HUES48 (cell line): ENCODE measurements around the gene CRISP2.

Source experiments
- H3K27ac ChIP-seq: one replicate; pipeline ENCODE4 v1.7.0; 2013; ENCODE audit warnings: low read depth, low read length, inconsistent platforms
- H3K27me3 ChIP-seq: 2 replicates; pipeline ENCODE4 v1.6.1; 2013; ENCODE audit warnings: mild to moderate bottlenecking, low read length; ENCODE audit not compliant: control insufficient read depth, insufficient read depth
- H3K36me3 ChIP-seq: 2 replicates; pipeline ENCODE4 v1.6.1; 2013; ENCODE audit warnings: low read length; ENCODE audit not compliant: control insufficient read depth, insufficient read depth
- H3K4me1 ChIP-seq: 2 replicates; pipeline ENCODE4 v1.6.1; 2013; ENCODE audit warnings: mild to moderate bottlenecking, low read length; ENCODE audit not compliant: control insufficient read depth, insufficient read depth
- H3K4me3 ChIP-seq: 2 replicates; pipeline ENCODE4 v1.5.1; 2013; ENCODE audit warnings: mild to moderate bottlenecking, low read depth, low read length
- H3K9ac ChIP-seq: 2 replicates; pipeline ENCODE4 v1.6.1; 2013; ENCODE audit warnings: mild to moderate bottlenecking, low read depth, low read length, moderate library complexity
- H3K9me3 ChIP-seq: 2 replicates; pipeline ENCODE4 v1.6.1; 2013; ENCODE audit warnings: low read length; ENCODE audit not compliant: control insufficient read depth, insufficient read depth

The CRISP2 gene

DNA sequence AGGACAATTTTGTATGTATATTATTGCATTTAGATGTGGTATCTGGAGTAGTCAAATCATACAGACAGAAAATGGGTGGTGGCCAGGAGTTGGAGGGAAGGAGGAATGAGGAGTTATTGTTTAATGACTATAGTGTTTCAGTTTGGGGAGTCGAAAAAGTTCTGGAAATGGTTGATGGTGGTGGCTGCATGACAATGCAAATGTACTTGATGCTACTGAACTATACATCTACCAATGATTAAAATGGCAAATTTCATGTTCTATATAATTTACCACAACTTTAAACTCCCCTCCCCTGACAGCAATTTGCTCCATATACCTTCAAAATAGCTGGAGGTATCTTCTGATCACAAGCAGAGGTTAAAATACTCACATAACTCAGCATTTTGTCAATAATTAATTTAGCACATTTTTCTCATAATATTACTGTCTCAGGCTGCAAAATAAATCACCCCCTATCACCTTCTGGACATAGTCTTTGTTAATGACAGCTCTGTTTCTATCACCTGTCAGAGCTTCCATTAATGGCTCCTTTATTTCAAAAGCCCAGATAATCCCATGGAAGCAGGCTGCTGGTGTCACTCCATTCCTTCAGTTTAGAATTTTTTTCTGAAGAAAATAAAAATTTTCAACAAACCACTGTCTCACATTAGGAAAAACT is 51.0 kb downstream of the CRISP2 start:
- H3K27ac ChIP-seq: no peak overlapping the region
- H3K27me3 ChIP-seq: no peaks in the 10 kb centered on the region
- no peak overlapping the region for H3K4me3 ChIP-seq
- H3K36me3 ChIP-seq: no peaks in the 10 kb centered on the region
- peaks cover 8% of the 10 kb centered on the region; the same call in 1 of the 2 replicates for H3K4me1 ChIP-seq
- H3K9me3 ChIP-seq: no peaks in the 10 kb centered on the region
- no peak overlapping the region for H3K9ac ChIP-seq

DNA sequence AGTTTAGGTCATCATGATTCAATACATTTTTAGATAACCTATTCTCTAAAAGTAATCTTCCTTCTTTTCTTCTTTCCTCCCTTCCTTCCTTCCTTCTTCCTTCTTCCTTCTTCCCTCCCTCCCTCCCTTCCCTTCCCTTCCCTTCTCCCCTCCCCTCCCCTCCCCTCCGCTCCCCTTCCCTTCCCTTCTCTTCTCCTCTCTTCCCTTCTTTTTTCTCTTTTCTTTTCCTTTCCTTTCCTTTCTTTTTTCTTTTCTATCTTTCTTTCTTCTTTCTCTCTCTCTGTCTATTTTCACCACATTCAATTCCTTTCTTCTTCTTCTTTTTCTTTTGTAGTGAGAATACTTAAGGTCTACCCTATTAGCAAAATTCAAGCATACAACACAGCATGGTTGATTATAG is 59.4 kb downstream of the CRISP2 start:
- no peaks in the 10 kb centered on the region for H3K36me3 ChIP-seq
- no peaks in the 10 kb centered on the region for H3K9me3 ChIP-seq
- H3K27me3 ChIP-seq: no peaks in the 10 kb centered on the region
- no peak overlapping the region for H3K27ac ChIP-seq
- H3K4me1 ChIP-seq: no peaks in the 10 kb centered on the region
- H3K4me3 ChIP-seq: no peak overlapping the region
- H3K9ac ChIP-seq: no peak overlapping the region

DNA sequence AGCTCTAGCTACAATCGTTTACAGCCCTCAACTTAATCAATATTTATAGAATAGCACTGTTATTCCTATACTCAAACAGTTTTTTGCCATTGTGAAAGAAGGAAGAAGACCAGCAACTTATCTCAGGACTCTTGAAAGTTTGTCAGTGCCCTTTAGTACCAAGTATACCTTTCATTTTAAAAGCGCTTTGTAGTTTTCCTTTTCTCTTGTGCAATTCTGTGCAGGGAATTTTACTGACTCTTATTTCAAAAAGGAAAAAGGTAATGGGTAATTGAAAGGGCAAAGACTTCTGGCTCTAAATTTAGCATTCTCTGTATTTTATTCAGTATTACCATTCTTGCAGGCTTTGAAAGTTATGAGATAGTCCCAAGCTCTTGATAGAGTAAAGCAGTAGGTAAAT is 59.9 kb downstream of the CRISP2 start:
- Histone ChIP-seq H3K27ac (no peak overlapping the region), H3K36me3 (no peaks in the 10 kb centered on the region), H3K9me3 (no peaks in the 10 kb centered on the region), H3K9ac (no peak overlapping the region), H3K27me3 (no peaks in the 10 kb centered on the region), H3K4me1 (no peaks in the 10 kb centered on the region), H3K4me3 (no peak overlapping the region)

DNA sequence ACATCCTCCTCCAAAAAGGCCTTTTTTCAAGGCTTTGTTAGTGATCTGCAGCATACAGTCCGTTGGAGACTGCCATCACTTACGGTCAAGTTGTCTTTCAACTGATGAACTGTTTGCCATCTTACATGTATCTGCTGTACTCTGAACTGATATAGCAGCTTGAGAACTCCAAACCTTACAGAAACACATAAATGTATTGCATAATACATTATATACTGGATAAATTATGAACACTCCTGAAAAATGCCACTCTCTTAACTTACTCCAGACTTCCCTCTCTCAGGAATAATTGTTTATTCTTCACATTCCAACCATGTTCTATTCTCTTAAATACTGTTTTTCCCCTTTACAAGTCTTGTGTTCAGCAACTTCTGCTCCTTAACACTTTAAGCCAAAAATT is 62.1 kb downstream of the CRISP2 start:
- H3K9me3 ChIP-seq: no peaks in the 10 kb centered on the region
- no peaks in the 10 kb centered on the region for H3K27me3 ChIP-seq
- no peak overlapping the region for H3K27ac ChIP-seq
- H3K36me3 ChIP-seq: no peaks in the 10 kb centered on the region
- H3K4me1 ChIP-seq: no peaks in the 10 kb centered on the region
- H3K4me3 ChIP-seq: no peak overlapping the region
- H3K9ac ChIP-seq: no peak overlapping the region

DNA sequence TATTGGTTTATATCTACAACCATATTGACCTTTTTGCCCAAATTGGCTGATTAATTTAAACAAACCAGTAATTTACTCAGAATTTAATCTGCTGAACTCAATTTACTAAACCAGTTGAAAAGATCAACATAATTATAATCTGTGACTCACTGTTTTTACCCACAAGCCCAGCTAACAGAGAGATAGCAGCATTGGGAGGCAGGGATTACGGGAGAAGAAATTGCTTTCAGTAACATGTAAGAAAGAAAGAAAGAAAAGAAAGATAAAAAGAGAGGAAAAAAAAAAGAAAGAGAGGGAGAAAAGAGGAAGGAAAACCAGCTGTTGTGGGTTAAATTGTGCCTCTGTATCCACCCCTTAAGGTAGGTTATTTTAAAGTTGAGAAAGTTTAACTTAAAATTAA is 63.4 kb downstream of the CRISP2 start:
- H3K4me3 ChIP-seq: no peak overlapping the region
- no peaks in the 10 kb centered on the region for H3K27me3 ChIP-seq
- H3K36me3 ChIP-seq: no peaks in the 10 kb centered on the region
- no peaks in the 10 kb centered on the region for H3K4me1 ChIP-seq
- H3K27ac ChIP-seq: no peak overlapping the region
- no peak overlapping the region for H3K9ac ChIP-seq
- H3K9me3 ChIP-seq: no peaks in the 10 kb centered on the region

DNA sequence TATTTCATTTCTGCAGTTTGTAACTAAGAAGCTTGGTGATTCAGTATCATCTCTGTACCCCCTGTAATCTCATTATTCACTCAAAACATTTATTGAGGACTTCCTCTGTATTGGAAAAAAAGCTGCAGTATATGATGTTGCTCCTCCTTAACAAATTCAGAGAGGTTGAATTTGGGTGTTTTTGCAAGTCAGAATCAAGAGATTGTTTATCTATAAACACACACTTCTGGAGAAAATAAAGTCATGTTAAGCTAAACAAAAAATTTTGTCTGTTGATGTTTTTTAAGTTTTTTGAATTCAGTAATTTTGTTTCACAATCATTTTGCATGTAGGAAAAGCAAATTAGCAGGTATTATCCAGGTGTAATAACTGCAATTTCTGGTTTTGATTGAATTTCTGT is 65.3 kb downstream of the CRISP2 start:
- H3K9ac ChIP-seq: no peak overlapping the region
- H3K4me1 ChIP-seq: no peaks in the 10 kb centered on the region
- H3K4me3 ChIP-seq: no peak overlapping the region
- H3K36me3 ChIP-seq: no peaks in the 10 kb centered on the region
- H3K27me3 ChIP-seq: no peaks in the 10 kb centered on the region
- H3K9me3 ChIP-seq: no peaks in the 10 kb centered on the region
- H3K27ac ChIP-seq: no peak overlapping the region

DNA sequence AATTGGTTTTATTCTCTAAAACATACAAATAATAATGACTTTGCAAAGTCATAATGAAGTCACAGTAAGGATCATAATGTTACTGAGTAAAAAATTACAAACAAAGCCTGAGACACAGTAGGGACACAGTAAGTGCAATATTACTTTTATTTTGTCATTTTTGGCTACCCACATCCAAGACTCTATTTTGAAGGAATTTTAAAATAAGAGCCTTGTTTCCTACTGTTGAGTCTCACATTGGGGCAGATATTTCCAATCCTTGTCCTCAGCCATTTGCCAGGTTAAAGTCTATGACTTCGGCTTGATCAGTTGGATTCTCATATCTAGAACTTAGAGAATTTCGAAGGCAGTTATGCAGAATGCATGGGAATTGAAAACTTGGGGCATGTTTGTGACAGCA is 65.9 kb downstream of the CRISP2 start:
- Histone ChIP-seq H3K4me1 (no peaks in the 10 kb centered on the region), H3K36me3 (no peaks in the 10 kb centered on the region), H3K4me3 (no peak overlapping the region), H3K27me3 (no peaks in the 10 kb centered on the region), H3K27ac (no peak overlapping the region), H3K9ac (no peak overlapping the region), H3K9me3 (no peaks in the 10 kb centered on the region)

DNA sequence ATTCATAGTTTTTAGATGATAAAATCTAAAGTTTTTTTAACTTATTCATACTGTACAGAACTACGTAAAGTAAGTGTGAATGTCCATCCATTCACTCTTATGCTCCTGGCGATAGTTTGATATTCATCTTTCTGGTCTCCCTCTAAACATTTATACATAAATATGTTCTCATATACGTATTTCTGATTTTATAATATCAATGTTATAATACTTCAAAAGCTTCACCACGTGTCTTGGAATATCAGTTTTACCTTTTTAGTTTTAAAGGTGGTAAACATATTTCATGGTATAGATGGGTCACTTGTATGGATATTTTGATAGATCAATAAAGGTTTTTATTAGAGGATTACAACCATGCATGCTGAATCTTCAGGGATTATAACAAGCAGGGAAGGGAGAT is 66.4 kb downstream of the CRISP2 start:
- Histone ChIP-seq H3K4me1 (no peaks in the 10 kb centered on the region), H3K36me3 (no peaks in the 10 kb centered on the region), H3K27ac (no peak overlapping the region)

DNA sequence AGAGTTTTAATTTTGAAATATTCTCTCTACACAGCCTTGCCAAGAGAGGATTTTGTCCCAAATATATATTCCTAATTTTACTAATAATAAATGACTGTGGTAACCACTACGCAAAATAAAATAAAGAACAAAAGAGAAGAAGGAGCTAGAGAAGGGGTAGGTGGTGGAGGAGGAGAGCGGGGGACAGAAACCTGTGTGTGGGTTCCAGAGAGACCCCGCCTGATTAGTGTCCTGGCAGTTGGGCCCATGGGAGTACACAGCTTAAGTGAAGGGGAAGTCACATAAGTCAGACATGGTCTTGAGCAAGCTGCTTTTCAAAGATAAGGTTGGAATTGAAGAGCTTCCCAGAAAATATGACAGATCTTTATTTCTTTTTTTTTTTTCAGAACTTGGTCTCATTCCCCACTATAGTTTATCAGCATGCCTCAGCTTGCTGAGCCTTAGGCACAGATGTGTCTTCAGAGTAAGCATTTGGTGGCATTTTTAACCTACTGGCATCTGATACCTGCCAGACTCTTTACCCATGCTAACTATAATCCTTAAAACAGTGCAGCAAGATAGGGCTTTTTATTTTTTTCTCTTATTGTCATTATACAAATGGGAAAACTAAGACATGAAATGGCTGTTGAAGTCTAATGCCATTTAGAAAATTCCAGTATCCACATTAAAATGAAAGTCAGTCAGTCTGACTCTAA is 67.1 kb downstream of the CRISP2 start:
- no peaks in the 10 kb centered on the region for H3K27me3 ChIP-seq
- H3K9me3 ChIP-seq: no peaks in the 10 kb centered on the region
- no peak overlapping the region for H3K9ac ChIP-seq
- no peak overlapping the region for H3K4me3 ChIP-seq
- no peaks in the 10 kb centered on the region for H3K4me1 ChIP-seq
- no peak overlapping the region for H3K27ac ChIP-seq
- no peaks in the 10 kb centered on the region for H3K36me3 ChIP-seq

More for the DNA sequence above, 66.4 kb downstream of the CRISP2 start:
- H3K9me3 ChIP-seq: no peaks in the 10 kb centered on the region
- no peaks in the 10 kb centered on the region for H3K27me3 ChIP-seq
- no peak overlapping the region for H3K4me3 ChIP-seq
- no peak overlapping the region for H3K9ac ChIP-seq

DNA sequence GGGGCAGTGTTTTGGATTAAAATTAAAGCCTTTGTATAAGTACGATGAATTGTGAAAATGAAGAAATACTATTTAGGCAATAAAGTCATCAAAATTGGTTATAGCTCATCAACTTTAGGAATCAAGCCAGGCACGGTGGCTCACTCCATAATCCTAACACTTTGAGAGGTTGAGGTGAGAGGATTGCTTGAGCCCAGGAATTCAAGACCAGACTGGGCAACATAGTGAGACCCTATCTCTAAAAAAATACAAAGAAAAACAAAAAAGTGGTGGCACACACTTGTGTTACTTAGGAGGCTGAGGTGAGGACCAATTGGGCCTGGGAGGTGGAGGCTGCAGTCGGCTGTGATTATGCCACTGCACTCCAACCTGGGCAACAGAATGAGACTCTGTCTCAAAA is 68.2 kb downstream of the CRISP2 start:
- H3K27me3 ChIP-seq: no peaks in the 10 kb centered on the region
- no peak overlapping the region for H3K27ac ChIP-seq
- no peaks in the 10 kb centered on the region for H3K9me3 ChIP-seq
- no peak overlapping the region for H3K9ac ChIP-seq
- H3K36me3 ChIP-seq: no peaks in the 10 kb centered on the region
- H3K4me1 ChIP-seq: no peaks in the 10 kb centered on the region
- H3K4me3 ChIP-seq: no peak overlapping the region
